Vagina (tissue), 2 donors: ENCODE measurements around the gene NXT1.

ENCODE experiments used
- POLR2A ChIP-seq, 2 donors: fragments of 450-650 bp; IDR thresholded peaks; one replicate each; pipeline ENCODE4 v1.6.1; 2017; ENCODE audit warnings: antibody characterized with exemption in 2 of 2, mild to moderate bottlenecking in 2 of 2, moderate library complexity in 2 of 2
- POLR2AphosphoS5 ChIP-seq, 2 donors: sonication (generic); formaldehyde crosslinking; IDR thresholded peaks; one replicate each; pipeline ENCODE4 v1.9.0; 2017; ENCODE audit warnings: antibody characterized with exemption in 2 of 2, mild to moderate bottlenecking in 2 of 2, low read depth in 1 of 2; ENCODE audit not compliant: insufficient read depth in 1 of 2
- TF ChIP-seq, protein P1 (sequence below), 3 experiments: fragments of 450-650 bp in 2 of 3; fragments of 200-600 bp in 1 of 3; sonication (generic) in 1 of 3; IDR thresholded peaks; one replicate each; pipeline ENCODE4 v1.5.1; 2017 to 2019; ENCODE audit warnings: antibody characterized with exemption in 3 of 3, mild to moderate bottlenecking in 2 of 3, moderate library complexity in 2 of 3

DNA sequence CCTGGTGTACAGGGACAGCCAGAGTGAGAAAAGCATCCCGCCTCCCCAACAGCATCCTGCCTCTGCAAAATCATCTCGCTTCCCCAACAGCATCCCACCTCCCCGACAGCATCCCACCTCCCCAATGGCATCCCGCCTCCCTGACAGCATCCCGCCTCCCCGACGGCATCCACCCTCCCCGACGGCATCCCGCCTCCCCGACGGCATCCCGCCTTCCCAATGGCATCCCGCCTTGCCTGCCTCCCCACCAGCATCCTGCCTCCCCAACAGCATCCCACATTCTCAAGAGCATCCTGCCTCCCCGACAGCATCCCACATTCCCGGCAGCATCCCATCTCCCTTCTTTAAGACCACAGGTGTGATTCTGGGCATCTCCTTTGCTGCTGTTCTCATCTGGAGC is 46.0 kb upstream of the NXT1 start:
- no peak for TF ChIP-seq POLR2A (IDR thresholded peaks at IDR 0.05)
- TF ChIP-seq, protein P1, sequence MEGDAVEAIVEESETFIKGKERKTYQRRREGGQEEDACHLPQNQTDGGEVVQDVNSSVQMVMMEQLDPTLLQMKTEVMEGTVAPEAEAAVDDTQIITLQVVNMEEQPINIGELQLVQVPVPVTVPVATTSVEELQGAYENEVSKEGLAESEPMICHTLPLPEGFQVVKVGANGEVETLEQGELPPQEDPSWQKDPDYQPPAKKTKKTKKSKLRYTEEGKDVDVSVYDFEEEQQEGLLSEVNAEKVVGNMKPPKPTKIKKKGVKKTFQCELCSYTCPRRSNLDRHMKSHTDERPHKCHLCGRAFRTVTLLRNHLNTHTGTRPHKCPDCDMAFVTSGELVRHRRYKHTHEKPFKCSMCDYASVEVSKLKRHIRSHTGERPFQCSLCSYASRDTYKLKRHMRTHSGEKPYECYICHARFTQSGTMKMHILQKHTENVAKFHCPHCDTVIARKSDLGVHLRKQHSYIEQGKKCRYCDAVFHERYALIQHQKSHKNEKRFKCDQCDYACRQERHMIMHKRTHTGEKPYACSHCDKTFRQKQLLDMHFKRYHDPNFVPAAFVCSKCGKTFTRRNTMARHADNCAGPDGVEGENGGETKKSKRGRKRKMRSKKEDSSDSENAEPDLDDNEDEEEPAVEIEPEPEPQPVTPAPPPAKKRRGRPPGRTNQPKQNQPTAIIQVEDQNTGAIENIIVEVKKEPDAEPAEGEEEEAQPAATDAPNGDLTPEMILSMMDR (IDR thresholded peaks at IDR 0.05) = no peak
- no peak for TF ChIP-seq POLR2AphosphoS5 (IDR thresholded peaks at IDR 0.05; ENCODE audit: insufficient read depth in 1 of 2, low read depth in 1 of 2)
